ENCODE results near the gene RNF217. TPM values are rescaled to one million over a fixed set of nuclear protein-coding genes. Genes with fewer than 3 reads are reported as not detected.
A peak's percentile ranks its signal among the peaks of the same experiment; 100 is the strongest.
"Not testable (repeated sequence)": the region's sequence is repeated elsewhere in the genome, so short reads cannot be mapped to it uniquely, and the experiment has no call there.

The RNF217 gene
- polyA plus RNA-seq, 1 donor = 21.2 TPM

GRCh38 chr6:125057392-125058246 is 95.4 kb downstream of the RNF217 start:
- DNase-seq = no peak

- DNase-seq = no peak
These were observed 96.3 kb downstream of the RNF217 start for GRCh38 chr6:125058546-125058945.

DNA sequence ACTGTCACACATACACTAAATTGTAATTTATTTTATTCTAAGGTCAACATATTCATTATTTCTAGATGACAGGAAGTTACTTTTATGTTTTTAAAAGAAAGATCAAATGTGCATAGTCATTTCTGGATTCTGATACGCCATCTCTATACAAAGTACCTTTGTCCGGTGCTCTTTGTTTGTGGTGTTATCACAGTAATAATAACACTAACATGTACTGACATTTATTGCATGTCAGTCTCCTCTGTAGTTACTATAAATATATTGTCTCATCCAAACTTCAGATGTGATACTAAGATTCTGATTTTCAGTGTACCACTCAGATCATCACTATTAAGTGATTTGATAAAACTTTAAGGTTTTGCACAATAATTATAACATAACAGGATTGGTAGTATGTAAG is 101.1 kb downstream of the RNF217 start:
- no peak for DNase-seq

DNA sequence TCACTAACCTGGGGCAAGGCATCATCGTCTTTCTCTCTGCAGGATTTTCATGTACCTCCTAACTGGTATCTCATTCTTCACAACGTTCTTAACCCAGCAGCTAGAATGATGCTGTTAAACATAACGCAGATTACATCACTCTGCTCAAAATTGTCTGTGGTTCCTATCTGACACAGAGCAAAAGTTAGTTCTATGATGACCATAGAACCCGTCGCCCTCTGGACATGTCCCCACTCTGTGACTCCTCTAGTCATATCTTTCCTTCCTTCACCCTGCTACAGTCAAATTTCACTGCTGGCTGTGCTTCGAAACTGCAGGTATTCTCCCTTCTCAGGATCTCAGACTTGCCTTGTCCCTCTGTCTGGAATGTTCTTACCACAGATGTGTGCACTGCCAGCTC is 103.9 kb downstream of the RNF217 start:
- DNase-seq = no peak

DNA sequence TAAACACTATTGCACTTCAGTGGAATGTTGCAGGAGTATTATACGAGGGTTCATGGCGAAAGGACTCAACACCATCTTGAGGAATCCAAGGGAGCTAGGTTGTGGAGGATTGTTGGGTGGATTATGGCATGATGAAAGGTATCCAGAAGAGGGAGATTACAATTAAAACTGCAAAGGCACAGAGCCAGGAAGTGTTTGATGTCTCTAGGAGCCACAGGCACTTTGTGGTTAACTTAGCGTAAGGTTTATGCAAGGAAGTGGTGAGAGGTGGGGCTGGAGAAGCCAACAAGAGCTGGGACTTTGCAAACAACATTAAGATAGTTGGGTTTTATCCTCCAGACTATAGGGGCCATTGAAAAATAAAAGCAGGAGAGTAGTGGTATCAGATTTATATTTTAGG is 104.7 kb downstream of the RNF217 start:
- DNase-seq = no peak

- DNase-seq = no peak
These were observed 105.3 kb downstream of the RNF217 start for GRCh38 chr6:125067552-125067951.

DNA sequence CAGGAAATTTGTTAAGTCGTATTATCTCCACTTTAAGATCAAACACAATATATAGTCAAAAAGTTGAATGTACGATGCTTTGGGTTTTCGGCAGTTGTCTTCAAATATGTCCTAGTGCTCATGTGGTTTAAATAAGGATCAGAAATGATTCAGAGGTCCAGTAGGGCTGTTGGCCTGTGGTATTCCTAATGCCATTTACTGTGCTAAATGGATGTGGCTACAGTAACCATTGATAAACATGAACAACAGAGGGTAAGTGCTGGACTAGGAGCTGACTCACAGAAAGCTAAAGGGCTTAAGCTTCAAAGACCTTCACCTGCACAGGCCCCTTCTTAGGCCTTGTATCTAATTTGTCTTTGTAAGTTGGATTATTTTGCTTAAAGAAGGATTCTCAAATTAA is 110.8 kb downstream of the RNF217 start:
- DNase-seq = no peak

- no peak for DNase-seq
These were observed 111.9 kb downstream of the RNF217 start for GRCh38 chr6:125074120-125074519.

- not testable (repeated sequence) for DNase-seq
These were observed 112.8 kb downstream of the RNF217 start for GRCh38 chr6:125075073-125075472.

DNA sequence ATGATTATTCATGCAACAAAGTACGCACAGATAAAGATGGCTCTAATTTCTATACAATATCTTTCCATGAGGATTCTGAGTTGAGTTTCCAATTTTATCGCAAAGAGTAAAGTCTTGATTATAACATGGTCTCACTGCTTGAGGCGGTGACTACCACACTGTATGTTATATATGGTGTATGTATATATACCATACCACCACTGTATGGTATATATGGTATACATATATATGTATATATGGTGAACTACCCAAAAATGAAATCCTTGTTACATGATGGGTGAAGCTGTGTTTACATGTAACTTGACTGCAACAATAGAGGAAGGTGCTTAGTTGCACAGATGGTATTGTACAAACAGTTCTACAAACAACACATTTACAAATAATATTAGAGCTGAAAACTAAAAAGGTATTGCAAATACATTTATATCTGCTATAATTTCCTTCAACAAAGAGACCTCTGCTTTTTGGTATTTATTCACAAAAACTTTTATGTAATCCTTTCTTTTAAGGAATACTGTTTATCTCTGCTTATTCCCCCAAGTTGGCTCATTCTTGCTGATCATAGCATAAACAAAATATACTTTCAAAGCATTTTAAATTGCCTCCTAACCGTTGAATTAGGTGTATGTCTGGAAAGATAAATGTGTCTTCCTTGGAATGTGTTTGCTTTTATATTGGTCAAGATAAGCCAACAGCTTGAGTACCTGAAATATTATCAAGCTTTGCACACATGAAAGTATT is 113.7 kb downstream of the RNF217 start:
- DNase-seq = no peak

- DNase-seq = no peak
These were observed 114.2 kb downstream of the RNF217 start for GRCh38 chr6:125076482-125076742.

GRCh38 chr6:125077453-125077852 is 115.2 kb downstream of the RNF217 start:
- no peak for DNase-seq

DNA sequence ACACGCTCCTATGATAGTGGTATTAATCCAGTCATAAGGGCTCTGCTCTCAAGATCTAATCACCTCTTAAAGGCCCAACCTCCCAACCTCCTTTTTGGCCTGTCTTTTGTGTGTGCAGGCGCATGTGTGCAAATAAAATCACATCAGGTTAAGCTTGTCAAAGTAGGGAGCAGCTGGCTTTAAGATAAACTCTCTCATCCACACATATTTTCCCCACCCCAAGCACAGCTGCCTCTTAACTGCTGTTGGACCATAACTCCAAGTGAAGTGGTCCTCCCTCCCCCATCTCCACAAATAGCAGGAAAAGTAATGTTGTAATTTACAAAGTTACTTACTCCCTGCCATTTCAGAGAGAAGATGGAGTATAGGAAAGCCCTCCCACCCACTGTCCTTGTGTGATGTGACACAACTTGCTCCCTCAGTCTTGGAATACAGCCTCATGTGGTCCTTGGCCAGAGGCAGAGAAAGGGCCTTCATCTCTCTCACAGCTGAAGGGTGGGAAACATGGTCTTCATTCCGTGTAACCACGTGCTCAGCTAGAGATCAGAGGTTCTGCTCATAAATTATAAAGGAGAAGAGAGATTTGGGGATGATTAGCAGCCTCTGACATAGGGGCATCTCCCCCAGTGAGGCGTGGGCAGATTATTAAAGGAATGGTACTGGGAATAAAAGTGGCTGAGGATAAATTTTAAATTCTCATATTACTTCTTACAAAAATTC is 116.5 kb downstream of the RNF217 start:
- no peak for DNase-seq

DNA sequence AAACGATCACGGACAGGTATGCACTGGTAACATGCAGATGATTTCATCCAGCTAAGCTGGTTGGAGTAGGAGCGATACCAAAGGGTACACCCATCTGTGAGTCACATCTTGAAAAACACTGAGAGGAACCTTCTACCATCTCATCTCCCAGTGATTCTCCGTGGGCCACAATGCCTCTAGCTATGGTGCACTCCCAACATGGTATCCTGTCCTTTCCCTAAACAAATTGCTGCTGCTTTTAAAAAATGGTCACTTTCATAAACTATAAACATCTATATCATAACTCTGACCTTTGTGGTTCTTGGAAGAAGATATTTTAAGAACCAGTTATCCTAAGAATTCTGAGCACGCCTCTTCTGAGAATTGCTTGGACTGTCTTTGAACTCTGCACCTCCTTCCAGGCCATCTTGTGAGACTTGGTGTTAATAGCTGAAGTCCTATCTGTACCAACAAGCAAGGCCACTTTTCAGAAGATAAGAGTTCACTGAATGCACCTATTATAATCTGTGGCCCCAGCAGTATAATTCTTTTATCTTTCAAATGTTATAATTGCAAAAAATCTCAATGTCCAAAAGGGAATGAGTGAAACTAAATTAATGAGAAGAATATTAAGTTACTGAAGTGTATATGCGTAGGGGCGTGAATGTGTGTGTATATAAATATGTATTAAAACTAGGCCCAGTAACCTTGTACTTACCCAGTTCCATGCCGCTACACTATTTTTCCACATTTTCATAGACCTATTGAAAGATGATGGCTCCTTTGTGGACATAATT is 120.9 kb downstream of the RNF217 start:
- DNase-seq = no peak

- DNase-seq = no peak
These were observed 121.4 kb downstream of the RNF217 start for GRCh38 chr6:125083684-125083990.

DNA sequence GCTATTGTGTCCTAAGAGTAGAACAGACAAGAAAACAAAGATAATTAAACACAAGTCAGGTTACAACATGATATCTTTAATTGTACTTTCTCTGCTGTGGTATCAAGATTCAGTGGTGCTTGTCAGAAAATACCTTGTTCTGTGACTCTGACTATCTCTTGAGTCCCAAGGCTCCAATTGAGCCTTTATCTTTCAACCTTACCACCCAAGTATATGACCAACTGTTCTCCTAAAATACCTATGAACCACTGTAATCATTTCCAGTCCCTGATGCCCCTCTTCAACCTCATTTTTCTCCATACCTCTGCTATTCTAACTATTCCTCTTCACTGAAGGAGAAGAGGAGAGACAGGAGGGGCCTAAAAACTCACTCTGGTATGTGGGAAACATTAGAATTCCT is 124.5 kb downstream of the RNF217 start:
- no peak for DNase-seq

- no peak for DNase-seq
These were observed 126.7 kb downstream of the RNF217 start for GRCh38 chr6:125088963-125089362.

DNA sequence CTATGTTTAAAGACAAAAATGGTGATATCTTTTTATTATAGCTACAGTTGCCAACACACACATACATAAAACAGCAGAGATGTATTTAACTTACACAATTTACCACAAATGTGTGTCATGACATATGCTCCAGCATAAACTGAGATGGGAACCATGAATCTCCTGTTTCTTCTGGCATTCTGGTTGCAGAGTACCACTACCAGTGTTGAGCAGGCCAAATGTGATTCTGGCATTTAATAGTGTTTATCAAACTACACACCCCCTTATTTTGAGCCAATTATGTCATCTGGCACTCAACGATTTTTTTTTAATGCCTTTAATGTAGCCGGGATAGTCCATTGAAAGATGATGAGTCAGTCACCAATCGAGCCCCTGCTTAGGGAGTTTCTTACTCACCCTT is 132.3 kb downstream of the RNF217 start:
- no peak for DNase-seq

DNA sequence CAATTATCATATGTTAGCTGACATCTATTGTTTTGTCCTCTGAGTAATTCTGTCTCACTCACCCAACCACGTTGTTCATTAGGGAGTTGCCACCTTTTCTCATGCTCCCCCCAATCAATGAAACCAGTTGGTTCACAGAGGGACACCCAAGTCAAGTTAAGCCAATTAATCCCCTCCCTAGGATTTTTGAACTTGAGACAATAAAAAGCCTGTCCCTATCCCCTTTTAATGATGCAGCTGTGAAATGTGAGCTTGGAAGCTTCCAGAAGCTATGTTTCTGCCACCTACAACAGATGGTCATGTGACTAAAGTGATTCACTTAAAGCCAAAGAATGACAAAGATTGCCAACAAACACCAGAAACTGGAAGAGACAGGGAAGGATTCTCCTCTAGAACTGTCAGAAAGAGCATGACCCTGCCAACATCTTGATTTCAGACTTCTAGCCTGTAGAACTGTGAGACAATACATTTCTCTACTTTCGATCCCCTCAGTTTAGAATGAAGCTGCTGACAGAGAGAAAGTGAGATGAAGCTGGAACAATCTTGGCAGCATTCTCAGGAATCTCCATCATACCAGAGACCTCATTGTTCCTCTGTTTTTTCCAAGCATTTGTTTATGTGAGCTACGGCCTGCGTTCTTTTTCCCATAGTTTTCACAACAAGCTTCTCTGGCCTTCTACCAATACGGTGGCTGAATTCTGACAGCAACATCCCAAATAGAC is 133.5 kb downstream of the RNF217 start:
- peak; percentile 11 for DNase-seq

GRCh38 chr6:125097186-125097585 is 134.9 kb downstream of the RNF217 start:
- no peak for DNase-seq

GRCh38 chr6:125098253-125098652 is 136.0 kb downstream of the RNF217 start:
- DNase-seq = no peak
